AML-193 (cell line): ENCODE results near the gene SSC5D.

Experiments
- DNase-seq, 2 experiments: peaks; one replicate each; lab custom pipeline; 2025; lab: John Stamatoyannopoulos, UW

The SSC5D gene

DNA sequence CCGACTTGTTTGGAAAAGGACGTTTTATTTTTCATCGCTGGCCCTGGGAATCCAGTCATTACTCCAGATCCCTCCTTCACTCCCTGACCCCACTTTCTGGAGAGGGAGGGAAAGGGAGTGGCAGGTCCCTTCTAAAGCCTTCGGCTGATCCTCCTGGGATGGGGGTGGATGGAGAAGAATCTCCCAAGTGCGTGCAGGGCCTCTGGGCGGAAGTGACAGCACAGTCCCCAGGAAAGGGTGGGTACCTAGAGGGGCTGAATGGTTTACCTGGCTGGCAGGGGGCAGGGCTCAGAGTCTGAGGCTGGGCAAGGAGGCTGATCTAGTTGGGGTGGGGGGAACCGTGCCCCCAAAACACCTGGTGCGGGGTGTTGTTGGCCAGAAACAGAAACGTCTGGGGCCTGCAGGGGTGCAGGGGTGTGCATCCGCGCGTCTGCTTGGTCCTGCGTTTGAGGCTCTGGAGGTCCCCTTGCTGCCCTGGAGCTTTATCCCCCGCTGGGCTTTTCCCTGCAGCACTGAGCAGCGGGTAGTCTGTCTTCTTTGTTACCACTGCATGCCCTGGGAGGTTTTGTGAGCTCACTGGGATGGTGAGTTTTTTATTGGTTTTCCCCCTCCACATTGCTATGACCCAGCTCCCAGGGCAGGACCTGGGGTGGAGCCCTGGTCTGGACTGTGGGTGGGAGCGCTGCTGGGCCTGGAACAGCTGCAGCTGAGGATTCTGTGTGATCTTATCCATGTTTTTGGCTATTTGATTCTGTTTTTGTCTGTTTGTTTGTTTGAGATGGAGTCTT lies 14.8 kb upstream of the SSC5D start:
- no peak for DNase-seq

DNA sequence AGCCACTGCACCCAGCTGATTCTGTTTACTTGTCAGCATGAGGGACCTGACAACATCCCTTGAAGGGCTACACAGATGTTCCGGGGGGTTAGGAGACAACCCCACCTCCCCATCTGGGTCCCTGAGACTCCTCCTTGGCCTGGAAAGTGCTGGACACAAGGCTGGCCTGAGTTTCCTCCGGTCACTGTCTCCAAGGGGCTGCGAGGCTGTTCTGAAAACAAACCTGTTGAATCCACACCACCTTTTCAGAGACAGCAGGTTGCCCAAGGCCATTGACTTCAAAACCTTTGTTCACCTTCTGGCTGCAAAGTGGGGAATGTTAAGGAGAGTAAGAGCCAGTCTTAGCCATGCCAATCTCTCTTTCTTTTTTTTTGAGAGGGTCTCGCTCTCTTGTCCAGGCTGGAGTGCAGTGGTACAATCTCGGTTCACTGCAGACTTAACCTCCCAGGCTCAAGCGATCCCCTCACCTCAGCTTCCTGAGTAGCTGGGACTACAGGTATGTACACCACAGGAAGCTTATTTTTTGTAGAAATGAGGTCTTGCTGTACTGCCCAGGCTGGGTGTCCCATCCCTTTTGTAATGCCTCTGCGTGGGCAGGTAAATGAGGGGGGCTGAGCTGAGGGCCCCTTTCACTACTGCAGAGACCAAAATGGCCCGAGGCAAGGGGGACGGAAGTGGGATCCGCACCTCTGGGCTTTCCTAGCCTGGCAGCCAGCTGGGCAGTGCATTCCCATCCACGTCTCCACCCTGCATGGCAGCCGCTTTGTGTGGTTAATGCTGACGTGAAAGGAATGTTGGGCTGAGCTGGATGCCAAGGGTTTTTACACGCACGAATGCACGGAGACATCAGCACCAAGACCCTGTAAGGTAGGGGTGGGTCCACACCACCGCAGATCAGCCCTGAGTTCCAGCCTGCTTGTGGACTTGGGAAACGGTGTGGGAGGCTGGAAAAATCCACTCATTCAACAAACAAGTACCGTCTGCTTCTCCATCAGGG lies 13.7 kb upstream of the SSC5D start:
- DNase-seq, result no peak

DNA sequence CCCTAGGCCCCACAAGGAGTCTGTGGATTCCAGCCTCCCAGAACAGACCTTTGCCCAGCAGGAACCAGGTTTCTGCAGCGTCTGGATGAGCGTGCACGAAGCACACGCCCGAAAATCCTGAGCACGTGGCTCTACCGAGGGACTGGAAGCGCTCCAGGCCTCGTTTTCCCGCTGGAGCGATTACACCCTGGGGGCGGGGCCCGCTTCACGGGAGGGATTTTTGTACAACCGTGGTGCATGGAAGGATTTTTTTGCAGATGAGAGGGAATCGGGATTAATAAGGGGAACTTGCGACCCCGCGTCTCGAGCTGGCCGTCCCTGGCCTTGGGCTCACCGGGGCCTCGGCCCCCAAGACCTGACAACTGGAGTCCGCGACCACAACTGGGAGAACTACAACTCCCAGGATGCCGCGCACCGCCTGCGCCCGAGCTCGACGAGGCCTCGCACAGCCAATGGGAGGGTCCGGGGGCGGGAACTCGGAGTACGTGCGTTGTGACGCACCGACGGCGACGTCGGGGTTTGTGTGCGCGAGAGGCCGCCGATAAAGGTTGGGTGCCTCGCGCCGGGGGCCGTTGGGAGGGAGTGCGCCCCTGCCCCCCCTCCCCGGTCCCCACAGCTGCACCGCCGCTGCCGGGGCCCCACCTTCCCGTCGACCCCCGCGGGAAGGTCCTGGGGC lies 12.0 kb upstream of the SSC5D start, which contains the start of gene ZNF628:
Gene ZNF628 (plus strand): TSS at position 518 of the 676 bp plus-strand sequence. CDS start 3,294 bp downstream, outside the sequence.
- peak; percentile 90 to 92 for DNase-seq

DNA sequence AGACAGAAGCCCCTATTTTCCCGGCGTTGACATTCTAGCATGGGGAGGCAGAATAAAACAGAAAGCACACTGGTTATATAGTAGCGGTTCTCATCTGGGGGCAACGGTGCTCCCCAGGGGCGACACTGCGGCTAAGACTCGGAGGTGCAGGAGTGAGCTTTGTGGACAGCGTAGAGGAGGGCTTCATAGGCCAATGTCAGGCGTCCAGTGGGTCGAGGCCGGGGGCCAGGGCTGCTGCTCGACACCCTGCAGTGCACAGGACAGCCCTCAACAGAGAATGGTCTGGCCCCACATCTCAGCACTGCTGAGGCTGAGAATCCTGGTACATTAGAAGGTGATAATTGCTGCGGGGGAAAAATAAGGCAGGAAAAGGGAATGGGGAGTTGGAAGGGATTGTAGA lies 10.3 kb upstream of the SSC5D start:
- DNase-seq, result no peak

DNA sequence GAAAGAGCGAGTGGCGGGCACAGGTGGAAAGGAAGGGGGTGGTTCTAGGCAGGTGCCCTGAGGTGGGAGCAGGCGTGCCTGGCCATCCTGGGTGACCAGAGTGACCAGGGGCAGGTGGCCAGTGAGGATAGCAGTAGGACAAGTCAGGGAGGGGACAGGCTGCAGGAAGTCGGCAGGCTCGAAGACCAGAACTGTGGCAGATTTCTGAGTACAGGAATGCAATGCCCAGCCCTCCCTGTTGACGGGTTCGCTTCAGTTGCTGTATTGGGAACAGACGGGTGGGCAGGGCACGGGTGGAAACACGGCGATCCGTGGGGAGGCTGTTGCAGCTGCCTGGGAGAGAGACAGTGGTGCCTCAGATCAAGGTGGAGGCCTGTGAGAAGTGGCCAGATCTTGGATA lies 9.9 kb upstream of the SSC5D start:
- no peak for DNase-seq

DNA sequence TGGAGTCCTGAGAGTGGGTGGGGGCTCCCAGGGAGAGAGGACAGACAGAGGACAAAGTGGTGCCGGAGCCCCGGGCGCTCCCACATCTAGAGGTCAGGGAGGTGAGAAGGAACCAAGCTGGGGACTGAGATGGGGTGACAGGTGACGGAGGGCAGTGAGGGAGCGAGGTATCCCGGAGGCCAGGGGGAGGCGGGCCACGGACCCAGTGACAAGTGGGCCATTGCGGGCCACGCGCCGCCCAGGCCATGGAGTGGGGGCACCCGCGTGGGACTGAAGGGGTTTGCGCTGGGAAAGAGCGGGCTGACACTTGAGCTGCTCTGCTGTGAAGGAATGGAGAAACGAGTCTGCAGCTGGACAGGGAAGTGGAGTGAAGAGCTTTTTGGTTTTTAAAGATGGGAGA lies 9.2 kb upstream of the SSC5D start:
- DNase-seq, result no peak

DNA sequence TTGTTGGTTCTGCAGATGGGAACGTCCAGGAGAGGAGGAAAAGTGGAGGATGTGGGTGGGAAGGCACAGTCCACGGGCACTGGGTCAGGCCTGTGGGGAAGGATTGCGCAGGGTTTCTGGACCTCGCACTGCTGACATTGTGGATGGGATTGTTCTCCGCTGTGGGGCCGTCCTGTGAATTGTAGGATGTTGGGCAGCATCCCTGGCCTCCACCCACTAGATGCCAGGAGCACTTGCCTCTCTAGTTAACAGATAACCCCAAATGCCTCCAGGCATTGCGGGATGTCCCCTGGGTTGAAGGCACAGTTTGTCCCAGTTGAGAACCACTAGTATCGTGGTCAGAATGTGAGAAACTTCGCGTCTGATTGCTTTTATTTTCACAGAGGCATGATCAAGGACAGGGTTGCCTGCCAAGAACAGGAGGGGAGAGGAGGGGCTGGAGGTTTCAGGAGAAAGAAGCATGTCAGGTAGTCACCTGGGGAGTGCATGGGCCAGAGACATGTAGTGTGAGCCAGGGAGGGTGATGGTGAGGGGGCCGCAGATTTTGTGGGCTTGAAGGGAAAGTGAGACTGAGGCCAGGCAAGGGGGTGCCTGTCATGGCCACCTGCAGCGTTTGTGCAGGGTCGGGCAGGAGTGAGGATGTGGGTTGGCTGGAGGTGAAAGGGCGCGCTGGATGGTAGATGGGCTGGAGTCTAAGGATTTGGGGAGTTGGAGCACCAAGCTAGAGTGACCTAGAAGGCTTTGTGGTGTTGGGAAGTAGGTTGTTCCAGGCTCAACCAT lies 8.6 kb upstream of the SSC5D start:
- no peak for DNase-seq

DNA sequence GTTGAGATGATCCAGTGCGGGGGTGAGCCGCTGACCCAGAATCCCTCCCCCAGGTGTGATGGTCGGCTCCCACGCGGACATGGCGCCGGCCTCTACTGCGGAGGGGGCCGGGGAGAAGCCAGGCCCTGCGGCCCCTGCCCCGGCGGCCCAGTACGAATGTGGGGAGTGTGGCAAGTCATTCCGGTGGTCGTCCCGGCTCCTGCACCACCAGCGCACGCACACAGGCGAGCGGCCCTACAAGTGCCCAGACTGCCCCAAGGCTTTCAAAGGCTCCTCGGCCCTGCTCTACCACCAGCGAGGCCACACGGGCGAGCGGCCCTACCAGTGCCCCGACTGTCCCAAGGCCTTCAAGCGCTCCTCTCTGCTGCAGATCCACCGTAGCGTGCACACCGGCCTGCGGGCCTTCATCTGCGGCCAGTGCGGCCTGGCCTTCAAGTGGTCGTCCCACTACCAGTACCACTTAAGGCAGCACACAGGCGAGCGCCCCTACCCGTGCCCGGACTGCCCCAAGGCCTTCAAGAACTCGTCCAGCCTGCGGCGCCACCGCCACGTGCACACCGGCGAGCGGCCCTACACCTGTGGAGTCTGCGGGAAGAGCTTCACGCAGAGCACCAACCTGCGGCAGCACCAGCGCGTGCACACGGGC lies 7.0 kb upstream of the SSC5D start:
- DNase-seq, result no peak

DNA sequence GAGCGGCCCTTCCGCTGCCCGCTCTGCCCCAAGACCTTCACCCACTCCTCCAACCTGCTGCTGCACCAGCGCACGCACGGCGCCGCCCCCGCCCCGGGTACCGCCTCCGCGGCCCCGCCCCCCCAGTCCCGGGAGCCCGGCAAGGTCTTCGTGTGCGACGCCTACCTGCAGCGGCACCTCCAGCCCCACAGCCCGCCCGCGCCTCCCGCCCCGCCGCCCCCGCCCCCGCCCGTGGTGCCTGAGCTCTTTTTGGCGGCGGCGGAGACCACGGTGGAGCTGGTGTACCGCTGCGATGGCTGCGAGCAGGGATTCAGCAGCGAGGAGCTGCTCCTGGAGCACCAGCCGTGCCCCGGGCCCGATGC lies 6.5 kb upstream of the SSC5D start:
- DNase-seq, result no peak

DNA sequence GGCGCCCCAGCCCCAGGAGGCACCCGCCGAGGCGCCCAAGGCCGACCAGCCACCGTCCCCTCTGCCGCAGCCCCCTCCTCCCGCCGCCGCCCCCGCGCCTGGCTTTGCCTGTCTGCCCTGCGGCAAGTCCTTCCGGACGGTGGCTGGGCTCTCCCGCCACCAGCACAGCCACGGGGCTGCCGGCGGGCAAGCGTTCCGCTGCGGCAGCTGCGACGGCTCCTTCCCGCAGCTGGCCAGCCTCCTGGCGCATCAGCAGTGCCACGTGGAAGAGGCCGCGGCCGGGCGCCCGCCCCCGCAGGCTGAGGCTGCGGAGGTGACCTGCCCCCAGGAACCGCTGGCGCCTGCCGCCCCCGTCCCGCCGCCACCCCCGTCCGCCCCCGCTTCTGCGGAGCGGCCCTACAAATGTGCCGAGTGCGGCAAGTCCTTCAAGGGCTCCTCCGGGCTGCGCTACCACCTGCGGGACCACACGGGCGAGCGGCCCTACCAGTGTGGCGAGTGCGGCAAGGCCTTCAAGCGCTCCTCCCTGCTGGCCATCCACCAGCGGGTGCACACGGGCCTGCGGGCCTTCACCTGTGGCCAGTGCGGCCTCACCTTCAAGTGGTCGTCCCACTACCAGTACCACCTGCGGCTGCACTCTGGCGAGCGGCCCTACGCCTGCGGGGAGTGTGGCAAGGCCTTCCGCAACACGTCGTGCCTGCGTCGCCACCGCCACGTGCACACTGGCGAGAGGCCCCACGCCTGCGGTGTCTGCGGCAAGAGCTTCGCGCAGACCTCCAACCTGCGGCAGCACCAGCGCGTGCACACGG lies 5.9 kb upstream of the SSC5D start:
- no peak for DNase-seq

DNA sequence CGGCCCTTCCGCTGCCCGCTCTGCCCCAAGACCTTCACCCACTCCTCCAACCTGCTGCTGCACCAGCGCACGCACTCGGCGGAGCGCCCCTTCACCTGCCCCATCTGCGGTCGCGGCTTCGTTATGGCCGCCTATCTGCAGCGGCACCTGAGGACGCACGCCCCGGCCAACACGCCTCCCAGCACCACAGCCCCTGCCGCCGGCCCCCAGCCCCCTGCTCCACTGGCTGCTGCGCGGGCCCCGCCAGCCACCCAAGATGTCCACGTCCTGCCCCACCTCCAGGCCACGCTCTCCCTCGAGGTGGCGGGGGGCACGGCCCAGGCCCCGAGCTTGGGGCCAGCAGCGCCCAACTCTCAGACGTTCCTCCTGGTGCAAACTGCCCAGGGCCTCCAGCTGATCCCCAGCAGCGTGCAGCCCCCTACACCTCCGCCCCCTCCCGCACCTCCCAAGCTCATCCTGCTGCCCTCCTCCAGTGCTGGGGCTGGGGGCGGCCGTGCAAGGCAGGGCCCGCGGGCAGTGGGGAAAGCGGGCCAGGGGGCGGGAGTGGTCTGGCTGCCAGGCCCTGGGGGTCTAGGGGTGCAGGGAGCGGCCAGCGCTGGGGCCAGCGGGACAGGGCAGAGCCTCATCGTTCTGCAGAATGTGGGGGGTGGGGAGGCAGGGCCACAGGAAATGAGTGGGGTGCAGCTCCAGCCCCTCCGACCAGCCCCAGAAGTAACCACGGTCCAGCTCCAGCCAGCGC lies 5.1 kb upstream of the SSC5D start:
- DNase-seq, result no peak

DNA sequence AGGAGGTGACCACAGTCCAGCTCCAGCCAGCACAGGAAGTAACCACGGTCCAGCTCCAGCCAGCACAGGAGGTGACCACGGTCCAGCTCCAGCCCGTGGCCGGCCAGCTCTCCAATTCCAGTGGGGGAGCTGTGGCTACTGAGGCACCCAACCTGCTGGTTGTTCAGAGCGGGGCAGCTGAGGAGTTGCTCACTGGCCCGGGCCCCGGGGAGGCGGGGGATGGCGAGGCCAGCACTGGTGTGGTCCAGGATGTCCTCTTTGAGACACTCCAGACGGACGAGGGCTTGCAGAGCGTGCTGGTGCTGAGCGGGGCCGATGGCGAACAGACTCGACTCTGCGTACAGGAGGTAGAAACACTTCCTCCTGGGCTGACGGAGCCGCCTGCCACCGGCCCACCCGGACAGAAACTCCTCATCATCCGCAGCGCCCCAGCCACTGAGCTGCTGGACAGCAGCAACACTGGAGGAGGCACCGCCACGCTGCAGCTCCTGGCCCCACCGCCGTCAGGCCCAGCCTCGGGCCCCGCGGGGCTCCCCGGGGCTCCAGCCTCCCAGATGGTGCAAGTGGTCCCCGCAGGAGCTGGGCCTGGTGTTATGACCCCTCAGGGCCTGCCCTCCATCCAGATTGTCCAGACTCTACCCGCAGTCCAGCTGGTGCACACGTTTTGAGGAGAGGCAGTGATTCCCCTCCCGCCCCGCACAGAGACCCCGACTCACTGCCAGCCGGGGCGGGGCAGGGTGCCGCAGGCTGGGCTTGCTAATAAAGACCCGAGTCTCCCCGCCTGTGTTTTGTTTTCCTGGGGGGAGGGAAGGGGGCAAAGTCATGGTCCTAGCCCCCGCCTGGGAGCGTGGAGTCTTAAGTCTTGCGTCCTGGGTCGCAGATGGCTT lies 4.3 kb upstream of the SSC5D start:
- DNase-seq, result no peak

DNA sequence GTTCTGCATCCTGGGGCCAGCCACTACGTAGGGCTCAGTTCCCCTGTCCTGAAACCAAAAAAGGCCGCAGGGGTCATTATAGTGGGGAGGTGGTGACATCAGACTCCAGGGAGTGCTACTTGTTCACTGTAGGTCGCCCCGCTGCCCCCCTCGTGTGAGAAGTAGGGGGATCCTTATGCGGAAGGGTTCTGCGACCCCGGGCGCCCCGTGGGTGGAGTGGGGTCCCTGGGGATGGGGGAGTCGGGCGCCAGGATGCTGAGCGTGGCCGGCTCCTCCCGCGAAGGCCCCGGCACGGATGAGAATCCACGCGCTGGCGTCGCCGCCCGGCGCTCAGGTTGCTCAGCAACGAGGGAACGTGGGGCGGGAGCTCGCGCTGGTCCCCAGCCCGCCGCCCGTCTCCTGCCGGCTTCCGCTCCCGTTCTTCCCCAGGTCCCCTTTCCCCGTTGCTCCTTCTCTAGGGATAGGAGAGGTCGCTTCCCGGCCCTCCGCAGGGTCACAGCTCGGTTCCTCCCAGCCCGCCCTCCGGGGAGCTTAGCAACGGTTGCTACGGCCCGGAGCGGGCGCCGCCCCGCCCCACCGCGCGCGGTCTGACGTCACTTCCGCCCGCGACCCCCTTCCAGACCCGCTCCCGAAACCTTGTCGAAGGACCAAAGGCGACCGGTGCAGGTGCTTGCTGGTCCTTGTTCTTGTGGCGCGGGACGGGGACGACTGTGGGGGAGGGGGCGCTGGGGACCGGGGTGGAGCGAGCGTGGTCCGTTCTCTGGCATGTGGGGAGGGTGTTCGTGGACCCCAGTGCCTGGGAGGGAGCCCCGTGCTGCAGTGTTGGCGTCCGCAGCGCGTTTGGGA lies 3.4 kb upstream of the SSC5D start, which contains the start of gene NAT14:
Gene NAT14 (plus strand): TSS at position 596 of the 846 bp plus-strand sequence. CDS start 521 bp downstream, outside the sequence.
- no peak for DNase-seq

DNA sequence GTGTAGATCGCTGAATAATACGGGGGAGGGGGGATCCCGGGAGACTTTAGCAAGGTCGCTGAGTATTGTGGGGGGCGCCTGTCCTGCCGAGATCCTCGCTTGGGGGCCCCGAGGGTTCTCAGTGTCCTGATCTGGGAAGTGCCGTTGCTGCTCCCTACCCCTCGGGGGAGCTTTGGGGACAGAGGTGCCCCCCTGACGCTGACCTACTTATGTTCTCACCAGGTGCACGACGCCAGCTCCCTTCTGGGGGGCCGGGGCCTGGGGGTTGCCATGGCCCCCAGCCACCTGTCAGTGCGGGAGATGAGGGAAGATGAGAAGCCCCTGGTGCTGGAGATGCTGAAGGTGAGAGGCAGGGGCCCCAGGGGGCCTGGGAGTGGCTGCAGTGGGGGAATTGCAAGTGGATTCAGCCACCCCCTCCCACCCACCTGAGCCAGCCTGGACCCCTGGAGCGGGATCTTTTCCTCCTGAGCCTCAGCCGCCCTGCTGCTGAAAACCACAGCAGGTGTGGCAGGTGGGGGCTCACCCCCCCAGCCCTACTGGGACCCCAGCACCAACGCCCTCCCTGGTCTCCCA lies 2.7 kb upstream of the SSC5D start:
- DNase-seq, result no peak

DNA sequence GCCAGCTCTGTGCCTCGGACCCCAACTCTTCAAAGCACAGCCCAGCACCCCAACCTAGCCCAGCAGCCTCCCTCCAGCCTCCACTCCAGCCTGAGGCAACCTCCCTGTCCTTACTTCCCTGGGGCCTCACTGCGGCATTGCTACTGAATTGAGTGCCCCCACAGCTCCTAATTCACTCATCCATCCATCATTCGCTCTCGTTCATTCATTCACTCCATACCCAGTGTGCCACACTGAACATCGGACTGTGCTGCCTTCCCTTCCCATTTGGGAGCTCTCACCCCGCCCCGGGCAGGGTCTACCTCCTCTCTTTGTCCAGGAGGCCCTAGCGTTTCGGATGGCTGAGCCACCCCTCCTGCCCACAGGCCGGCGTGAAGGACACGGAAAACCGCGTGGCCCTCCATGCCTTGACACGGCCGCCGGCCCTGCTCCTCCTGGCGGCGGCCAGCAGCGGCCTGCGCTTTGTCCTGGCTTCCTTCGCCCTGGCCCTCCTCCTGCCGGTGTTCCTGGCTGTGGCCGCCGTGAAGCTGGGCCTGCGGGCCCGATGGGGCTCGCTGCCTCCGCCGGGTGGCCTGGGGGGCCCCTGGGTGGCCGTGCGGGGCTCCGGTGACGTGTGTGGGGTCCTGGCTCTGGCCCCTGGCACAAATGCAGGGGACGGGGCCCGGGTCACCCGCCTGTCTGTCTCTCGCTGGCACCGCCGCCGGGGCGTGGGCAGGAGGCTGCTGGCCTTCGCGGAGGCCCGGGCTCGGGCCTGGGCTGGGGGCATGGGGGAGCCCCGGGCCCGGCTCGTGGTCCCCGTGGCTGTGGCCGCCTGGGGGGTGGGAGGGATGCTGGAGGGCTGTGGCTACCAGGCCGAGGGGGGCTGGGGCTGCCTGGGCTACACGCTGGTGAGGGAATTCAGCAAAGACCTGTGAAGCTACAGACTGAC lies 1.9 kb upstream of the SSC5D start:
- DNase-seq, result no peak
